H1 (cell line): Measurements from ENCODE around the gene ARMH1. TPM values are rescaled to one million over a fixed set of nuclear protein-coding genes. Genes with fewer than 3 reads are reported as not detected.

Experiments used
- JUND ChIP-seq: IDR thresholded peaks from 2 replicates; pipeline ENCODE4 v1.6.1; 2011; ENCODE audit warnings: mild to moderate bottlenecking, improper control_type of control experiment, low read length
- polyA plus RNA-seq, 7 experiments: library from polyadenylated mRNA; depleted of rRNA in 3 of 7; stranded (reverse) in 5 of 7; unstranded in 2 of 7; fragments of >200 nt in 5 of 7; fragments of 200-250 nt in 2 of 7; gene quantifications; 1 replicate in 5 of 7; 2 replicates in 1 of 7; 4 replicates in 1 of 7; pipeline versions ENCODE4 v1.2.1 to v1.2.3, GENCODE V29; 2011 to 2013; ENCODE audit warnings: missing spikeins in 2 of 7, mixed read lengths in 2 of 7
- total RNA-seq: library from RNA; stranded (reverse); fragmentation: NEBNext Ultra II Directional; extraction: Animal tissue kit (Norgen Biotek cat#: 25700); gene quantifications from 2 replicates; pipeline ENCODE4 v1.2.1, GENCODE V29; 2021
- TF ChIP-seq, protein P1 (sequence below): IDR thresholded peaks from 2 replicates; pipeline ENCODE4 v1.6.1; 2012; ENCODE audit warnings: low read length, inconsistent platforms

ARMH1 gene
- total and polyA plus RNA-seq, 2 of the 8 experiments (the other 6 are each of a cell fraction or from before 2014, with no cell fraction given), result 0.82 to 0.85 TPM

DNA sequence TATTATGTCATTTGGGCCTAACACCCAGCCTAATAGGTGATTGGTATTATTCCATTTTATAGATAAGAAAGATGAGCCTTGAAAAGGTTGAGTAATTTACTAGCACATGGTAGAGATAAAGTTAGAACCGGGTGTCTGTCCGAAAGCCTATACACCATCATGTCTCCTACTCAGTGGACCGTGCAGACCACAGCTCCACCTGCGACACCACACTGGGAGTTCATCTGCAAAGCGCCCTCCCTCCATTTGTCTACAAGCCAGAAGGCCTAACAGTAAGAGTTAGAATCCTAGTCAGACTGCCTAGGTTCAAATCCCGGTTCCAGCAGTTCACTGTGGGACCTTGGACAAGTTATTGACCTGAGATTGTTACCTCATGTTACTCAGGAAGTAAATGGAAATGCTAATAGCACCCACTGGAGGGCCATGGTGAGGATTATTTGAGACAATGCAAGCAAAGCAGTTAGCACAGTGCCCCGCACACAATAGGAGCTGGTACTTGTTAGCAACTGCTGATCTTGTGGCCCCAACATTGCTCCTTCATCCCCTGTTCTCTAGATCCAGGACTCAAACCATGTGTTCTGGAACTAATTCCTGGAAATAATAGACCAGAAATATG, 20.5 kb downstream of the ARMH1 start (continued):
- TF ChIP-seq, protein P1, sequence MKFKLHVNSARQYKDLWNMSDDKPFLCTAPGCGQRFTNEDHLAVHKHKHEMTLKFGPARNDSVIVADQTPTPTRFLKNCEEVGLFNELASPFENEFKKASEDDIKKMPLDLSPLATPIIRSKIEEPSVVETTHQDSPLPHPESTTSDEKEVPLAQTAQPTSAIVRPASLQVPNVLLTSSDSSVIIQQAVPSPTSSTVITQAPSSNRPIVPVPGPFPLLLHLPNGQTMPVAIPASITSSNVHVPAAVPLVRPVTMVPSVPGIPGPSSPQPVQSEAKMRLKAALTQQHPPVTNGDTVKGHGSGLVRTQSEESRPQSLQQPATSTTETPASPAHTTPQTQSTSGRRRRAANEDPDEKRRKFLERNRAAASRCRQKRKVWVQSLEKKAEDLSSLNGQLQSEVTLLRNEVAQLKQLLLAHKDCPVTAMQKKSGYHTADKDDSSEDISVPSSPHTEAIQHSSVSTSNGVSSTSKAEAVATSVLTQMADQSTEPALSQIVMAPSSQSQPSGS, result no peak
- TF ChIP-seq JUND, result no peak
